Effector memory CD4-positive, alpha-beta T cell (primary cell): Measurements from ENCODE around the gene MAGI1.
"Not testable (repeated sequence)": the region's sequence is repeated elsewhere in the genome, so short reads cannot be mapped to it uniquely, and the experiment has no call there.

Experiments used
- DNase-seq, 3 donors: peaks; one replicate each; pipeline ENCODE4 v3.0.0-alpha.2; 2020
- H3K27ac ChIP-seq: 2 replicates; pipeline ENCODE4 v1.7.0; 2013; ENCODE audit warnings: mild to moderate bottlenecking, low read length, moderate library complexity; ENCODE audit not compliant: insufficient read depth, poor library complexity, severe bottlenecking
- H3K27me3 ChIP-seq: replicated peaks from 2 replicates; pipeline ENCODE4 v1.7.0; 2013; ENCODE audit warnings: mild to moderate bottlenecking, low read length; ENCODE audit not compliant: insufficient read depth, control insufficient read depth, poor library complexity, severe bottlenecking
- H3K36me3 ChIP-seq: 2 replicates; pipeline ENCODE4 v1.7.0; 2013; ENCODE audit warnings: mild to moderate bottlenecking, low read length, moderate library complexity; ENCODE audit not compliant: control insufficient read depth, insufficient read depth
- H3K4me1 ChIP-seq: 2 replicates; pipeline ENCODE4 v1.7.0; 2013; ENCODE audit warnings: low read length, mild to moderate bottlenecking; ENCODE audit not compliant: control insufficient read depth, insufficient read depth, poor library complexity, severe bottlenecking
- H3K4me3 ChIP-seq: 2 replicates; pipeline ENCODE4 v1.7.0; 2013; ENCODE audit warnings: low read length, low read depth, mild to moderate bottlenecking; ENCODE audit not compliant: insufficient read depth, poor library complexity, severe bottlenecking
- H3K9me3 ChIP-seq: 2 replicates; pipeline ENCODE4 v1.7.0; 2013; ENCODE audit warnings: mild to moderate bottlenecking, low read length, moderate library complexity; ENCODE audit not compliant: control insufficient read depth

The MAGI1 gene

DNA sequence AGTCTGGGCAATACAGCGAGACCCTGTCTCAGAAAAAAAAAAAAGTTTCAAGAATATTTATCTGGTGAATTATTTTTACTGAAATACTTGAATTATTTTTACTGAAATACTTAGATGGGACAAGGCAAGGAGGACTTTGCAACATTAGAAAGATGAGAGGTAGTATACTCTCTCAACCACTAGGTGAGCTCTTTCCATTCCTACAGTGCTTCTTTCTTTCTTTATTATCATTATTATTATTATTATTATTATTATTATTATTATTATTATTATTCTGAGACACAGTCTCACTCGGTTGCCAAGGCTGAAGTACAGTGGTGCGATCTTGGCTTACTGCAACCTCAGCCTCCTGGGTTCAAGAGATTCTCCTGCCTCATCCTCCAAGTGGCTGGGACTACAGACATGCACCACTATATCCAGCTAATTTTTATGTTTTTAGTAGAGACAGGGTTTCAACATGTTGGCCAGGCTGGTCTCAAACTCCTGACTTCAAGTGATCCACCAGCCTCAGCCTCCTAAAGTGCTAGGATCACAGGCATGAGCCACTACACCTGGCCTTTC is 468.8 kb downstream of the MAGI1 start:
- no peaks in the 10 kb centered on the region for H3K27me3 ChIP-seq
- H3K27ac ChIP-seq, result no peak overlapping the region
- DNase-seq, result no peak
- H3K4me1 ChIP-seq, result no peaks in the 10 kb centered on the region
- no peaks in the 10 kb centered on the region for H3K36me3 ChIP-seq
- no peaks in the 10 kb centered on the region for H3K9me3 ChIP-seq
- no peak overlapping the region for H3K4me3 ChIP-seq

DNA sequence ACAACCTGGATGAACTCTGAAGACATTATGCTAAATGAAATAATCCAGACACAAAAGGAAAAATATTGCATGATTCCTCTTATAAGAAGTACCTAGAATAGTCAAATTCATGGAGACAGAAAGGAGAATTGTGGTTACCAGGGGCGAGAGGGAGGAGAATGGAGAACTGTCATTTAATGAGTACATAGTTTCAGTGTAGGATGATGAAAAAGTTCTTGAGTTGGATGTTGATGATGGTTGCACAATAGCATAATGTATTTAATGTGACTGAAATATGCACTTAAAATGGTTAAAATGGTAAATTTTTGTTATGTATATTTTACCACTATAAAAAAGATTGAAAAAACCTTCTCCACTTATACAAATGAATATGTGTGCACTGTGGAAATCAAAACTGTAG is 469.6 kb downstream of the MAGI1 start:
- DNase-seq, result no peak
- no peak overlapping the region for H3K4me3 ChIP-seq
- H3K27me3 ChIP-seq, result no peaks in the 10 kb centered on the region
- no peaks in the 10 kb centered on the region for H3K36me3 ChIP-seq
- no peaks in the 10 kb centered on the region for H3K9me3 ChIP-seq
- no peak overlapping the region for H3K27ac ChIP-seq
- no peaks in the 10 kb centered on the region for H3K4me1 ChIP-seq

DNA sequence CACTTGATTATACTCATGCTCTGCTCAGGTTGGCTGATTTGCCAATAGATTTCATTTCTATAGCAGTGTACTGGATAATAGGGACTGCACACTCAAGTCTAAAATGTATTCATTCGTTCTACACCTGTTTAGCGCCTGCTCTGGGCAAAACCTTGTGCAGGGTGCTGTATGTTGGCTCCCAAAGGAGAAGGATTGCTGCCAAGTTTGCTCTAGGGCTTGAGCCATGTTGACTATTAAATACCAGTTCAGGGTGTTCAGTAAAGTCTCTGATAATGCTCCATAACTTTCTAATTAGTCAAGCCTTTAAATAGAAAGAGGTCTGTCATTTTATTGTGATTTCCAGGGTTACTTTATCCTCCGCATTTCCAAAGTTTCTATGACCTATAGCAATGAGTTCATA is 470.2 kb downstream of the MAGI1 start:
- Histone ChIP-seq H3K4me3 (no peak overlapping the region), H3K27ac (no peak overlapping the region), H3K9me3 (no peaks in the 10 kb centered on the region), H3K36me3 (no peaks in the 10 kb centered on the region), H3K4me1 (no peaks in the 10 kb centered on the region), H3K27me3 (no peaks in the 10 kb centered on the region)
- no peak for DNase-seq

GRCh38 chr3:65565744-65566143 is 473.0 kb downstream of the MAGI1 start:
- not testable (repeated sequence) for H3K9me3 ChIP-seq, H3K4me3 ChIP-seq, H3K4me1 ChIP-seq, H3K27ac ChIP-seq, DNase-seq, H3K27me3 ChIP-seq, H3K36me3 ChIP-seq

GRCh38 chr3:65564483-65564882 is 474.2 kb downstream of the MAGI1 start:
- DNase-seq, result no peak
- H3K27ac ChIP-seq, result no peak overlapping the region
- H3K27me3 ChIP-seq, result no peaks in the 10 kb centered on the region
- no peak overlapping the region for H3K4me3 ChIP-seq
- no peaks in the 10 kb centered on the region for H3K9me3 ChIP-seq
- no peaks in the 10 kb centered on the region for H3K36me3 ChIP-seq
- no peaks in the 10 kb centered on the region for H3K4me1 ChIP-seq

- Histone ChIP-seq H3K27me3 (no peaks in the 10 kb centered on the region), H3K4me3 (no peak overlapping the region), H3K36me3 (no peaks in the 10 kb centered on the region), H3K9me3 (no peaks in the 10 kb centered on the region), H3K4me1 (no peaks in the 10 kb centered on the region), H3K27ac (no peak overlapping the region)
- no peak for DNase-seq
Observed at GRCh38 chr3:65563861-65564260, 474.9 kb downstream of the MAGI1 start.

GRCh38 chr3:65562447-65562846 is 476.3 kb downstream of the MAGI1 start:
- H3K9me3 ChIP-seq, result no peaks in the 10 kb centered on the region
- no peaks in the 10 kb centered on the region for H3K4me1 ChIP-seq
- DNase-seq, result no peak
- H3K4me3 ChIP-seq, result no peak overlapping the region
- no peak overlapping the region for H3K27ac ChIP-seq
- H3K27me3 ChIP-seq, result no peaks in the 10 kb centered on the region
- no peaks in the 10 kb centered on the region for H3K36me3 ChIP-seq

GRCh38 chr3:65561617-65562016 is 477.1 kb downstream of the MAGI1 start:
- Histone ChIP-seq H3K36me3 (no peaks in the 10 kb centered on the region), H3K9me3 (no peaks in the 10 kb centered on the region), H3K27me3 (no peaks in the 10 kb centered on the region), H3K4me3 (no peak overlapping the region), H3K4me1 (no peaks in the 10 kb centered on the region), H3K27ac (no peak overlapping the region)
- DNase-seq, result no peak

DNA sequence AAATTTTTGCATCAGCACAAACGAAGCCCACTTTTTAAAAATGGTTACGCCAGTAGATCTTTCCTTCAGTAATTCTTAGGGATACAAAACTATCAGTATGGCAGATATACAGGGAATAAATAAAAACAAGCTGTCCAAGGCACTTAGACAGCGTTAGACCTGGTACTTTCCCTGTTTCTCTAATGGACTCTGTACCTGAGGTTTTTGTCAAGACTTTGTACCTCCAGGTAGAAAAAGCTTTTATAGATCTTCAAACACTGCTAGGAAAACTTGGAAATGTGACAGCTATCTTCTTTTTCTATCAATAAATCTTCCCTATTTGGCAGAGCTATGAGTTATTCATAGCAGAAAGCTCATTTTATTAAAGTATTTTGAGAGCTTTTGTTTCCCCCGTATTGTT is 477.8 kb downstream of the MAGI1 start:
- H3K27me3 ChIP-seq, result no peaks in the 10 kb centered on the region
- H3K4me3 ChIP-seq, result no peak overlapping the region
- no peaks in the 10 kb centered on the region for H3K4me1 ChIP-seq
- no peak overlapping the region for H3K27ac ChIP-seq
- H3K36me3 ChIP-seq, result no peaks in the 10 kb centered on the region
- DNase-seq, result no peak
- H3K9me3 ChIP-seq, result no peaks in the 10 kb centered on the region

GRCh38 chr3:65560133-65560532 is 478.6 kb downstream of the MAGI1 start:
- no peaks in the 10 kb centered on the region for H3K9me3 ChIP-seq
- H3K4me3 ChIP-seq, result no peak overlapping the region
- H3K36me3 ChIP-seq, result no peaks in the 10 kb centered on the region
- H3K4me1 ChIP-seq, result no peaks in the 10 kb centered on the region
- H3K27me3 ChIP-seq, result no peaks in the 10 kb centered on the region
- no peak overlapping the region for H3K27ac ChIP-seq
- DNase-seq, result no peak

- no peak for DNase-seq
- H3K4me1 ChIP-seq, result no peaks in the 10 kb centered on the region
- H3K27me3 ChIP-seq, result no peaks in the 10 kb centered on the region
- no peaks in the 10 kb centered on the region for H3K36me3 ChIP-seq
- H3K9me3 ChIP-seq, result no peaks in the 10 kb centered on the region
- no peak overlapping the region for H3K4me3 ChIP-seq
- no peak overlapping the region for H3K27ac ChIP-seq
Observed at GRCh38 chr3:65559643-65560042, 479.1 kb downstream of the MAGI1 start.
